Thymus (tissue), 11 donors: ENCODE results near the gene FRMD3. TPM values are rescaled to one million over a fixed set of nuclear protein-coding genes. Genes with fewer than 3 reads are reported as not detected.

Experiments
- DNase-seq, 9 donors: peaks; one replicate each; pipeline ENCODE4 v3.0.0-alpha.2; 2013; ENCODE audit warnings: low spot score in 9 of 9, low read depth in 6 of 9, missing footprints in 1 of 9
- H3K27ac ChIP-seq, 2 donors: one replicate each; pipeline ENCODE4 v1.5.1; 2013; ENCODE audit warnings: control low read depth in 1 of 2, low read depth in 1 of 2, low read length in 1 of 2, mild to moderate bottlenecking in 1 of 2, moderate library complexity in 1 of 2
- H3K27me3 ChIP-seq, 2 donors: one replicate each; pipeline ENCODE4 v1.5.1; 2013; ENCODE audit warnings: low read length in 1 of 2; ENCODE audit not compliant: control insufficient read depth in 2 of 2, insufficient read depth in 1 of 2
- H3K36me3 ChIP-seq, 2 donors: one replicate each; pipeline ENCODE4 v1.5.1; 2013; ENCODE audit warnings: low read length in 1 of 2, mild to moderate bottlenecking in 1 of 2, moderate library complexity in 1 of 2; ENCODE audit not compliant: control insufficient read depth in 2 of 2, insufficient read depth in 2 of 2
- H3K4me1 ChIP-seq, 2 donors: one replicate each; pipeline ENCODE4 v1.5.1; 2013; ENCODE audit warnings: low read length in 2 of 2; ENCODE audit not compliant: control insufficient read depth in 2 of 2, insufficient read depth in 2 of 2
- H3K4me3 ChIP-seq, 2 donors: one replicate each; pipeline ENCODE4 v1.5.1; 2013; ENCODE audit warnings: low read length in 2 of 2, control low read depth in 1 of 2, mild to moderate bottlenecking in 1 of 2
- H3K9me3 ChIP-seq, 2 donors: one replicate each; pipeline ENCODE4 v1.5.1; 2013; ENCODE audit warnings: low read length in 1 of 2, mild to moderate bottlenecking in 1 of 2; ENCODE audit not compliant: control insufficient read depth in 2 of 2, insufficient read depth in 1 of 2
- WGBS: extraction: QIAGEN DNeasy Blood & Tissue Kit; methylation state at CpG from one replicate; pipeline ENCODE4 v1.1.7; 2013; 5-methylcytosine and 5-hydroxymethylcytosine counted together
- polyA plus RNA-seq: library from polyadenylated mRNA; stranded (reverse); fragments of 200-250 nt; gene quantifications from one replicate; pipeline ENCODE4 v1.2.3, GENCODE V29; 2013
- total RNA-seq: library from RNA; stranded (reverse); fragments of 120-200 nt; gene quantifications from one replicate; pipeline ENCODE4 v1.2.4, GENCODE V29; 2013
- donor health status: healthy.

FRMD3 gene
- total and polyA plus RNA-seq, 2 donors = 0.94 to 1.3 TPM

- 54% methylated on average over 2 of the region's 2 CpGs for WGBS
- Histone ChIP-seq H3K36me3 (no peaks in the 10 kb centered on the region), H3K4me1 (no peaks in the 10 kb centered on the region), H3K27me3 (no peaks in the 10 kb centered on the region), H3K9me3 (no peaks in the 10 kb centered on the region), H3K4me3 (no peak overlapping the region), H3K27ac (no peak overlapping the region)
- DNase-seq = no peak
Observed at GRCh38 chr9:83271665-83272071, 266.5 kb downstream of the FRMD3 start.

GRCh38 chr9:83270116-83270515, 268.1 kb downstream of the FRMD3 start:
- Histone ChIP-seq H3K9me3 (no peaks in the 10 kb centered on the region), H3K27me3 (no peaks in the 10 kb centered on the region), H3K4me1 (no peaks in the 10 kb centered on the region), H3K27ac (no peak overlapping the region), H3K4me3 (no peak overlapping the region), H3K36me3 (no peaks in the 10 kb centered on the region)
- WGBS = 76% methylated on average over 3 of the region's 3 CpGs
- no peak for DNase-seq

GRCh38 chr9:83267741-83268140, 270.5 kb downstream of the FRMD3 start:
- 74% methylated on average over 5 of the region's 5 CpGs for WGBS
- Histone ChIP-seq H3K27ac (no peak overlapping the region), H3K4me1 (no peaks in the 10 kb centered on the region), H3K36me3 (no peaks in the 10 kb centered on the region), H3K4me3 (no peak overlapping the region), H3K9me3 (no peaks in the 10 kb centered on the region), H3K27me3 (no peaks in the 10 kb centered on the region)
- no peak for DNase-seq

GRCh38 chr9:83266666-83267496, 271.3 kb downstream of the FRMD3 start:
- no peaks in the 10 kb centered on the region for H3K36me3 ChIP-seq
- no peaks in the 10 kb centered on the region for H3K27me3 ChIP-seq
- H3K9me3 ChIP-seq = no peaks in the 10 kb centered on the region
- no peaks in the 10 kb centered on the region for H3K4me1 ChIP-seq
- no peak overlapping the region for H3K4me3 ChIP-seq
- 85% methylated on average over 11 of the region's 11 CpGs for WGBS
- no peak overlapping the region for H3K27ac ChIP-seq
- no peak for DNase-seq

GRCh38 chr9:83266331-83266665, 271.9 kb downstream of the FRMD3 start:
- H3K27ac ChIP-seq = no peak overlapping the region
- no peaks in the 10 kb centered on the region for H3K4me1 ChIP-seq
- no peaks in the 10 kb centered on the region for H3K27me3 ChIP-seq
- H3K36me3 ChIP-seq = no peaks in the 10 kb centered on the region
- DNase-seq = no peak
- H3K9me3 ChIP-seq = no peaks in the 10 kb centered on the region
- H3K4me3 ChIP-seq = no peak overlapping the region
- WGBS = 47% methylated on average over 2 of the region's 2 CpGs

GRCh38 chr9:83264315-83264714, 273.9 kb downstream of the FRMD3 start:
- Histone ChIP-seq H3K4me3 (no peak overlapping the region), H3K4me1 (no peaks in the 10 kb centered on the region), H3K36me3 (no peaks in the 10 kb centered on the region), H3K27ac (no peak overlapping the region), H3K9me3 (no peaks in the 10 kb centered on the region), H3K27me3 (no peaks in the 10 kb centered on the region)
- WGBS = 96% methylated on average over 2 of the region's 2 CpGs
- DNase-seq = no peak

GRCh38 chr9:83259558-83259957, 278.6 kb downstream of the FRMD3 start:
- Histone ChIP-seq H3K27ac (no peak overlapping the region), H3K36me3 (no peaks in the 10 kb centered on the region), H3K4me1 (no peaks in the 10 kb centered on the region), H3K4me3 (no peak overlapping the region), H3K27me3 (no peaks in the 10 kb centered on the region), H3K9me3 (no peaks in the 10 kb centered on the region)
- DNase-seq = no peak
- 97% methylated on average over 1 of the region's 1 CpG for WGBS

- WGBS = 87% methylated on average over 5 of the region's 5 CpGs
- no peaks in the 10 kb centered on the region for H3K27me3 ChIP-seq
- no peaks in the 10 kb centered on the region for H3K36me3 ChIP-seq
- H3K9me3 ChIP-seq = no peaks in the 10 kb centered on the region
- no peak for DNase-seq
- no peak overlapping the region for H3K27ac ChIP-seq
- no peak overlapping the region for H3K4me3 ChIP-seq
- H3K4me1 ChIP-seq = no peaks in the 10 kb centered on the region
Observed at GRCh38 chr9:83257937-83258891, 280.0 kb downstream of the FRMD3 start.

- no peak for DNase-seq
- Histone ChIP-seq H3K4me3 (no peak overlapping the region), H3K4me1 (no peaks in the 10 kb centered on the region), H3K36me3 (no peaks in the 10 kb centered on the region), H3K27me3 (no peaks in the 10 kb centered on the region), H3K9me3 (peaks cover 0 to 5% of the 10 kb centered on the region in 2 donors), H3K27ac (no peak overlapping the region)
- 93% methylated on average over 4 of the region's 4 CpGs for WGBS
Observed at GRCh38 chr9:83247732-83248131, 290.5 kb downstream of the FRMD3 start.
